ENCODE data around the gene CDK3. TPM values are rescaled to one million over a fixed set of nuclear protein-coding genes. Genes with fewer than 3 reads are reported as not detected.
"Not testable (repeated sequence)": the region's sequence is repeated elsewhere in the genome, so short reads cannot be mapped to it uniquely, and the experiment has no call there.

Gene CDK3
- total RNA-seq, 1 donor from 2014 or later = 0.17 TPM

- TF ChIP-seq CTCF (conservative IDR thresholded peaks at IDR 0.05; ENCODE audit: low read depth, low read length) = no peak
- DNase-seq (ENCODE audit: low read depth) = no peak
- no peak overlapping the region for H3K4me3 ChIP-seq (ENCODE audit: low read depth, low read length)
Measured at GRCh38 chr17:75970011-75970523, 30.6 kb upstream of the CDK3 start.

- no peak for DNase-seq (ENCODE audit: low read depth)
- no peak for TF ChIP-seq CTCF (conservative IDR thresholded peaks at IDR 0.05; ENCODE audit: low read depth, low read length)
- no peak overlapping the region for H3K4me3 ChIP-seq (ENCODE audit: low read depth, low read length)
Measured at GRCh38 chr17:75970626-75971025, 30.0 kb upstream of the CDK3 start.

GRCh38 chr17:75975187-75975586 lies 25.5 kb upstream of the CDK3 start:
- DNase-seq (ENCODE audit: low read depth); H3K4me3 ChIP-seq (ENCODE audit: low read depth, low read length): not testable (repeated sequence)

- TF ChIP-seq CTCF (conservative IDR thresholded peaks at IDR 0.05; ENCODE audit: low read depth, low read length) = no peak
- peak overlapping the region; percentile 40 for H3K4me3 ChIP-seq (ENCODE audit: low read depth, low read length)
- no peak for DNase-seq (ENCODE audit: low read depth)
Measured at GRCh38 chr17:75975757-75976174, 24.9 kb upstream of the CDK3 start.

GRCh38 chr17:75976175-75976848 lies 24.3 kb upstream of the CDK3 start:
- H3K4me3 ChIP-seq (ENCODE audit: low read depth, low read length) = peak overlapping the region; percentile 40
- no peak for TF ChIP-seq CTCF (conservative IDR thresholded peaks at IDR 0.05; ENCODE audit: low read depth, low read length)
- DNase-seq (ENCODE audit: low read depth) = no peak

GRCh38 chr17:75978938-75979704 lies 21.5 kb upstream of the CDK3 start, which contains the start of the genes ACOX1 and TEN1:
Gene ACOX1, minus strand, starts transcription at chr17:75979166. Its CDS starts 93 bp downstream, at chr17:75979073.
Gene TEN1, plus strand, starts transcription at chr17:75979240. Its CDS starts 6,953 bp downstream, at chr17:75986193.
- peak within 1 kb of the TSS; percentile 63 for H3K4me3 ChIP-seq (ENCODE audit: low read depth, low read length)
- peak; percentile 72 for DNase-seq (ENCODE audit: low read depth)
- no peak for TF ChIP-seq CTCF (conservative IDR thresholded peaks at IDR 0.05; ENCODE audit: low read depth, low read length)

GRCh38 chr17:75979705-75980187 lies 20.9 kb upstream of the CDK3 start:
- no peak for DNase-seq (ENCODE audit: low read depth)
- no peak for TF ChIP-seq CTCF (conservative IDR thresholded peaks at IDR 0.05; ENCODE audit: low read depth, low read length)
- H3K4me3 ChIP-seq (ENCODE audit: low read depth, low read length) = peak overlapping the region; percentile 63
